Adrenal gland (tissue), 12 donors: Measurements from ENCODE around the gene CNIH2. TPM values are rescaled to one million over a fixed set of nuclear protein-coding genes. Genes with fewer than 3 reads are reported as not detected.

Experiments used
- DNase-seq, 7 donors: peaks; one replicate each; pipeline ENCODE4 v3.0.0-alpha.2; 2019 to 2020
- H3K27ac ChIP-seq, 5 donors: fragments of 200-600 bp; sonication (generic) in 4 of 5; 1 replicate in 3 of 5; 2 replicates in 2 of 5; pipeline versions ENCODE4 v1.5.1 to v1.8.0; 2016 to 2020; ENCODE audit warnings: mild to moderate bottlenecking in 1 of 5
- H3K27me3 ChIP-seq: fragments of 200-600 bp; 2 replicates; pipeline ENCODE4 v1.8.0; 2021
- H3K36me3 ChIP-seq, 2 donors: fragments of 200-600 bp; replicated peaks in 1 of 2; 1 replicate in 1 of 2; 2 replicates in 1 of 2; pipeline versions ENCODE4 v1.5.1 to v1.8.0; 2018 to 2022
- H3K4me1 ChIP-seq, 2 donors: fragments of 200-600 bp; replicated peaks in 1 of 2; 1 replicate in 1 of 2; 2 replicates in 1 of 2; pipeline versions ENCODE4 v1.5.1 to v1.8.0; 2018 to 2021
- H3K4me3 ChIP-seq, 4 donors: fragments of 200-600 bp; sonication (generic) in 3 of 4; one replicate each; pipeline ENCODE4 v1.5.1; 2016 to 2018
- H3K9me3 ChIP-seq, 3 donors: fragments of 200-600 bp; sonication (generic) in 1 of 3; replicated peaks in 1 of 3; 1 replicate in 2 of 3; 2 replicates in 1 of 3; pipeline versions ENCODE4 v1.5.1 to v1.8.0; 2016 to 2021
- CTCF ChIP-seq, 6 experiments: fragments of 450-650 bp in 4 of 6; fragments of 200-600 bp in 2 of 6; sonication (generic) in 1 of 6; IDR thresholded peaks; 1 replicate in 5 of 6; 2 replicates in 1 of 6; pipeline versions ENCODE4 v1.5.1 to v1.8.0; 2016 to 2021; ENCODE audit warnings: antibody characterized with exemption in 6 of 6, mild to moderate bottlenecking in 2 of 6, moderate library complexity in 1 of 6
- POLR2A ChIP-seq, 2 donors: fragments of 450-650 bp; IDR thresholded peaks; one replicate each; pipeline ENCODE4 v1.6.1; 2017; ENCODE audit warnings: antibody characterized with exemption in 2 of 2, mild to moderate bottlenecking in 2 of 2, moderate library complexity in 1 of 2
- WGBS, 4 donors: extraction: QIAGEN DNeasy Blood & Tissue Kit in 2 of 4; methylation state at CpG; one replicate each; pipeline versions ENCODE4 v1.1.5 to v1.1.7; 2013 to 2017; 5-methylcytosine and 5-hydroxymethylcytosine counted together
- intact Hi-C, 2 donors: fragments of 100-400 bp; cut with DNase I; formaldehyde crosslinking; loops; one replicate each; pipeline versions ENCODE4 v1.14.1 to v1.15.0; 2022 to 2023
- polyA plus RNA-seq, 3 donors: library from polyadenylated mRNA; stranded (reverse); fragments of 200-250 nt in 2 of 3; fragments of 350-450 nt in 1 of 3; fragmentation: Illumina TruSeq in 1 of 3; extraction: RNeasy Lipid Tissue Mini Kit (QIAGEN cat#74804) in 1 of 3; gene quantifications; one replicate each; pipeline ENCODE4 v1.2.3, GENCODE V29; 2013 to 2014
- total RNA-seq, 9 donors: library from RNA; depleted of rRNA in 4 of 9; stranded (reverse); fragments of >200 nt in 4 of 9; fragments of 120-200 nt in 1 of 9; fragmentation: NEBNext Ultra II Directional in 1 of 9; extraction: Animal tissue kit (Norgen Biotek cat#: 25700) in 1 of 9; gene quantifications; one replicate each; pipeline versions ENCODE4 v1.1.0 to v1.2.4, GENCODE V29; 2013 to 2023
- donor health status: healthy with polysubstance abuse.
- donor health status: Bipolar disorder and iron deficiency.
- donor health status: DM: yes; HTN: yes; CAD: no.
- donor health status: DM: no; HTN: no; CAD: no.
- donor health status: DM: no; HTN: no; CAD: no.
- donor health status: DM: yes; HTN: yes; CAD: no.

CNIH2 gene
- total and polyA plus RNA-seq, 12 donors = 0.55 to 13.4 (median 2.9) TPM; not detected in 2

GRCh38 chr11:66289548-66290329 is 11.8 kb downstream of the CNIH2 start:
- Histone ChIP-seq H3K4me1 (peaks cover 12 to 40% of the 10 kb centered on the region in 2 donors), H3K36me3 (no peaks in the 10 kb centered on the region), H3K27ac (peak overlapping the region; percentile 44 to 93 (median 78)), H3K4me3 (peak overlapping the region in 3 of 4 donors; percentile 25 to 73 (median 60)), H3K9me3 (no peaks in the 10 kb centered on the region), H3K27me3 (peaks cover 8% of the 10 kb centered on the region)
- WGBS, 4 donors = 9 to 22% (median 12%) methylated on average over 13 to 36 of the region's 36 CpGs
- TF ChIP-seq CTCF (IDR thresholded peaks at IDR 0.05) = no peak
- TF ChIP-seq POLR2A (IDR thresholded peaks at IDR 0.05) = peak in 1 of 2 donors; percentile 42
- peak in 5 of 7 donors; percentile 78 to 83 (median 78) for DNase-seq
- intact Hi-C loops = loop anchor here in 1 of 2 donors (10.0 kb wide), 1 partner anchor 65 kb away; no protein-coding TSS in a partner anchor

- WGBS, 4 donors = 68 to 81% (median 76%) methylated on average over 2 of the region's 2 CpGs
- Histone ChIP-seq H3K27ac (peak overlapping the region in 1 of 5 donors; percentile 90), H3K4me1 (peaks cover 12 to 36% of the 10 kb centered on the region in 2 donors), H3K9me3 (no peaks in the 10 kb centered on the region), H3K4me3 (no peak overlapping the region), H3K36me3 (no peaks in the 10 kb centered on the region), H3K27me3 (peaks cover 8% of the 10 kb centered on the region)
- no peak for DNase-seq
- intact Hi-C loops = no loop called here
- TF ChIP-seq CTCF (IDR thresholded peaks at IDR 0.05) (no peak), POLR2A (IDR thresholded peaks at IDR 0.05) (no peak)
These were observed 12.3 kb downstream of the CNIH2 start for GRCh38 chr11:66290330-66290621.

GRCh38 chr11:66291303-66291705 is 13.3 kb downstream of the CNIH2 start:
- 9 to 40% (median 12%) methylated on average over 1 to 16 of the region's 16 CpGs for WGBS, 4 donors
- intact Hi-C loops = no loop called here

More at GRCh38 chr11:66291303-66291705, 13.3 kb downstream of the CNIH2 start:
- peaks cover 12 to 27% of the 10 kb centered on the region in 2 donors for H3K4me1 ChIP-seq
- TF ChIP-seq POLR2A (IDR thresholded peaks at IDR 0.05) (no peak), CTCF (IDR thresholded peaks at IDR 0.05) (no peak)
- no peaks in the 10 kb centered on the region for H3K9me3 ChIP-seq
- H3K27me3 ChIP-seq = peaks cover 8% of the 10 kb centered on the region
- DNase-seq = peak in 1 of 7 donors; percentile 31
- peak overlapping the region in 1 of 5 donors; percentile 2 for H3K27ac ChIP-seq
- H3K4me3 ChIP-seq = peak overlapping the region in 1 of 4 donors; percentile 52
- no peaks in the 10 kb centered on the region for H3K36me3 ChIP-seq
